Parathyroid adenoma (tissue), 2 donors: ENCODE results near the gene SNRNP48.

Source experiments
- H2AFZ ChIP-seq: fragments of 300-600 bp; sonication (generic); one replicate; pipeline ENCODE4 v1.7.0; 2017; ENCODE audit warnings: antibody characterized with exemption, mild to moderate bottlenecking
- H3K27ac ChIP-seq: fragments of 300-600 bp; sonication (generic); one replicate; pipeline ENCODE4 v1.7.0; 2017
- H3K27me3 ChIP-seq: fragments of 300-600 bp; sonication (generic); one replicate; pipeline ENCODE4 v1.7.0; 2017; ENCODE audit warnings: low read length; ENCODE audit not compliant: control insufficient read depth, insufficient read depth
- H3K36me3 ChIP-seq: fragments of 300-600 bp; sonication (generic); one replicate; pipeline ENCODE4 v1.7.0; 2017; ENCODE audit warnings: low read length; ENCODE audit not compliant: control insufficient read depth, insufficient read depth
- H3K4me1 ChIP-seq: fragments of 300-600 bp; sonication (generic); one replicate; pipeline ENCODE4 v1.7.0; 2017; ENCODE audit warnings: control low read depth
- H3K4me2 ChIP-seq: fragments of 300-600 bp; sonication (generic); one replicate; pipeline ENCODE4 v1.7.0; 2017; ENCODE audit warnings: low read length
- H3K4me3 ChIP-seq: fragments of 300-600 bp; sonication (generic); one replicate; pipeline ENCODE4 v1.7.0; 2017; ENCODE audit warnings: low read depth, low read length
- H3K79me2 ChIP-seq: fragments of 300-600 bp; sonication (generic); one replicate; pipeline ENCODE4 v1.7.0; 2017; ENCODE audit warnings: control low read depth
- H3K9ac ChIP-seq: fragments of 300-600 bp; sonication (generic); one replicate; pipeline ENCODE4 v1.7.0; 2017; ENCODE audit warnings: mild to moderate bottlenecking
- H3K9me3 ChIP-seq: fragments of 300-600 bp; sonication (generic); one replicate; pipeline ENCODE4 v1.7.0; 2017; ENCODE audit warnings: low read length; ENCODE audit not compliant: control insufficient read depth
- CTCF ChIP-seq: fragments of 300-600 bp; sonication (generic); IDR thresholded peaks from one replicate; pipeline ENCODE4 v1.7.0; 2017; ENCODE audit warnings: antibody characterized with exemption, mild to moderate bottlenecking
- donor health status: primary hyperparathyroidism.

SNRNP48 gene

GRCh38 chr6:7640607-7641577 lies 50.9 kb downstream of the SNRNP48 start:
- no peaks in the 10 kb centered on the region for H3K27me3 ChIP-seq
- H2AFZ ChIP-seq, result no peak overlapping the region
- H3K79me2 ChIP-seq, result no peaks in the 10 kb centered on the region
- H3K4me3 ChIP-seq, result no peak overlapping the region
- no peak for TF ChIP-seq CTCF
- no peaks in the 10 kb centered on the region for H3K4me1 ChIP-seq
- no peak overlapping the region for H3K9ac ChIP-seq
- H3K27ac ChIP-seq, result no peak overlapping the region
- no peaks in the 10 kb centered on the region for H3K9me3 ChIP-seq
- H3K36me3 ChIP-seq, result no peaks in the 10 kb centered on the region
- H3K4me2 ChIP-seq, result no peak overlapping the region

GRCh38 chr6:7642791-7643190 lies 52.8 kb downstream of the SNRNP48 start:
- Histone ChIP-seq H3K79me2 (no peaks in the 10 kb centered on the region), H3K4me2 (no peak overlapping the region), H3K4me1 (no peaks in the 10 kb centered on the region), H3K9ac (no peak overlapping the region), H3K9me3 (no peaks in the 10 kb centered on the region), H3K27me3 (no peaks in the 10 kb centered on the region), H2AFZ (no peak overlapping the region), H3K4me3 (no peak overlapping the region), H3K36me3 (no peaks in the 10 kb centered on the region), H3K27ac (no peak overlapping the region)
- TF ChIP-seq CTCF, result no peak

- no peak for TF ChIP-seq CTCF
- H3K36me3 ChIP-seq, result no peaks in the 10 kb centered on the region
- no peak overlapping the region for H3K4me2 ChIP-seq
- H3K27me3 ChIP-seq, result no peaks in the 10 kb centered on the region
- no peak overlapping the region for H3K27ac ChIP-seq
- no peak overlapping the region for H3K9ac ChIP-seq
- no peaks in the 10 kb centered on the region for H3K9me3 ChIP-seq
- H3K4me1 ChIP-seq, result no peaks in the 10 kb centered on the region
- H3K79me2 ChIP-seq, result no peaks in the 10 kb centered on the region
- H3K4me3 ChIP-seq, result no peak overlapping the region
- H2AFZ ChIP-seq, result no peak overlapping the region
Observed at GRCh38 chr6:7644417-7644816, 54.4 kb downstream of the SNRNP48 start.

- Histone ChIP-seq H3K27ac (no peak overlapping the region), H3K27me3 (no peaks in the 10 kb centered on the region), H3K4me1 (no peaks in the 10 kb centered on the region), H3K4me2 (no peak overlapping the region), H3K36me3 (no peaks in the 10 kb centered on the region), H3K79me2 (no peaks in the 10 kb centered on the region), H2AFZ (no peak overlapping the region), H3K9ac (no peak overlapping the region), H3K9me3 (no peaks in the 10 kb centered on the region), H3K4me3 (no peak overlapping the region)
- no peak for TF ChIP-seq CTCF
Observed at GRCh38 chr6:7646394-7646793, 56.4 kb downstream of the SNRNP48 start.

- TF ChIP-seq CTCF, result no peak
- no peaks in the 10 kb centered on the region for H3K79me2 ChIP-seq
- no peaks in the 10 kb centered on the region for H3K27me3 ChIP-seq
- no peak overlapping the region for H2AFZ ChIP-seq
- no peaks in the 10 kb centered on the region for H3K9me3 ChIP-seq
- no peaks in the 10 kb centered on the region for H3K4me1 ChIP-seq
- no peak overlapping the region for H3K4me2 ChIP-seq
- no peaks in the 10 kb centered on the region for H3K36me3 ChIP-seq
- H3K27ac ChIP-seq, result no peak overlapping the region
- no peak overlapping the region for H3K9ac ChIP-seq
- H3K4me3 ChIP-seq, result no peak overlapping the region
Observed at GRCh38 chr6:7647504-7647903, 57.5 kb downstream of the SNRNP48 start.
